Amniotic epithelial cell (primary cell): ENCODE measurements around the gene TMEM33.
A peak's percentile ranks its signal among the peaks of the same experiment; 100 is the strongest.
"Not testable (repeated sequence)": the region's sequence is repeated elsewhere in the genome, so short reads cannot be mapped to it uniquely, and the experiment has no call there.

Experiments used
- DNase-seq: peaks from one replicate; pipeline ENCODE4 v3.0.0-alpha.2; 2010; ENCODE audit warnings: low read depth

Gene TMEM33

GRCh38 chr4:41934901-41935651, at the start of gene TMEM33:
TMEM33 (plus strand) TSS chr4:41935429; CDS start chr4:41935485, 56 bp downstream.
- peak; percentile 85 for DNase-seq

DNA sequence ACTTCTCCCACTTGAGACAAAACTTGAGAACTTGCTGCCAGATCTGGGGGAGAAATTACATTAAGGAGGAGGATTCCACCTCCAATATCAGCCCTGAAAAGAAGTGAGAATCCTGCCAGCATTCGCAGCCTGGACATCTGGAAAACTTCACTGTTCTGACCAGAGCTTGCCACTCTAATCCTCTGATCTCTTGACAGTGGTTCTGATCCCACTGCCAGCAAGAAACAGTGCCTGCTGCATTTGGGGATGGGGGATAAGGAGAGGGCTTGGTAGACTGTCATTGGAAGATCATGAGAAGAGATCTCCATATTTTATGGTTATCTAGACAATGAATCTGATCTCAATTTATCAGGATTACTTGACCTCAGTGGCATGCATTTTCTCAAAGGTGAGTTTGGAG, 49.8 kb upstream of the TMEM33 start:
- DNase-seq = no peak

DNA sequence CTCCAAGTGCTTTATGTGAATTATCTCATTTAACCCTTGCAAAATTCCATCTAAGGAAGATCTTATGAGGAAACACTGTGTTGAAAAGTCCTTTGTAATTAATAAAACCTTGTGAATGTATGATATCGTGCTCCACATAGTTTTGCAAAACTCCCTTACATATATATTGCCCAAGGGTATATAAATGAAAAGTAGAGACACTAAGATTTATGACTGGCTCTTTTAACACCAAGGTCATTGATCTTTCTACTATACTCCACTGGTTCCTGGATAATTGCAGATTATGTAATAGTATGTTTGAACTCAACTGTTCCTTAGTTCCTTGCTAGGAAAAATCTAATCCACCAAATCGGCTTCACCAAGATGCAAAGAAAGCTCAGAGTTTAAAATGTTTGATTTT, 48.0 kb upstream of the TMEM33 start:
- DNase-seq = no peak

DNA sequence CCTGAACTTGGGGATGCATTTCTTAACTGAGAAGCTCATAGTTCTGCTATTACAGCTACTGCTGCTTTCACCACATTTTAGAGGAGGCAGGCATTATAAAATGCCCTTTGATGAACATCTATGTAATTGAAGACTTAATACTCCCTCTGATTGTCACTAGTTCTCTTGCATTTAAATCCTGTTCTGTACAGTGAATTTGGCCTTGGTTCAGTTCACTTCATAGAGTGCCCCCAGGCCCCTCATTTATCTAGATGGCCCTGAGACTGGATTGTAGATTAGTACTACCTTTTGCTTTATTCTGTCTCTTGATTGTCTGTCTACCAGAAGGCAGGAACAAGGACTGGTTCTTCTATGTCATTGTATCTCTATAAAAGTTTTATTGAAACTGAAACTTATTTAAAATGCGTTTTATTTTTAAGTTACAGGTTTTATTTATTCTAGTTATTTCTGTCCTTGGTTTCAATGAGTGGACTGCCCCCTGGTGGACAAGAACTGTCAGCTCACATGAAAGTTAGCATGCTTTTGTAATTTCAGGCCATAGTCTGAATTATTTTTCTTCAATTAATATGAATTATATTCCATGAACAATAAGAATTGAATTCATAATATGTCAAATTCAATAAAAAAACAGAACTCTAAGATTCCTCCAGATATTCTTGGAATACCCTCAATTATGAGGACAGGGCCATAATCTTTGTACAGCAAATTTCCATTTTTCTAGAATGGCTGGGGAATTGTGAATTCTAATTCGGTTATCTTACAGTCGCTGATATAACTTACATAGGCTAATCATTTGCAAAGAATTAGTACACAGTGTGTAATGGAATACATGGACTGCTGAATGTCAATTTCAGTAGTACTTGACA, 47.2 kb upstream of the TMEM33 start:
- DNase-seq = peak; percentile 39

DNA sequence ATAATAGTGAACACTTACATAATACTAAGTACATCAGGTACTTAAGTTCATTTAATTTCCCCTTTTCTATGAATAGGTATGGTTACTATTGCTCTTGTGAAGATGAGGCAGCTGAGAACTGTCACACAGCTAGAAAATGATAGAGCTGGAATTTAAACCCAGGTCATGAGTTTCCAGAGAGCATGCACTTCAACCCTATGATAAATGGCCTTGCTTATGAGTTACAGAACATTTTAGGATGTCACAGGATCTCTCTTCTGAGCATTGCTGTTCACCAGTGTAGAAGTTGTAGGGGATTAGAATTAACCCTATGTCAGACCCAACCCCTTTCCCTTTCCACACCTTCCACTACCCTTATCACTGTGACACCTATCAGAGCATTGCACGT, 46.5 kb upstream of the TMEM33 start:
- no peak for DNase-seq

DNA sequence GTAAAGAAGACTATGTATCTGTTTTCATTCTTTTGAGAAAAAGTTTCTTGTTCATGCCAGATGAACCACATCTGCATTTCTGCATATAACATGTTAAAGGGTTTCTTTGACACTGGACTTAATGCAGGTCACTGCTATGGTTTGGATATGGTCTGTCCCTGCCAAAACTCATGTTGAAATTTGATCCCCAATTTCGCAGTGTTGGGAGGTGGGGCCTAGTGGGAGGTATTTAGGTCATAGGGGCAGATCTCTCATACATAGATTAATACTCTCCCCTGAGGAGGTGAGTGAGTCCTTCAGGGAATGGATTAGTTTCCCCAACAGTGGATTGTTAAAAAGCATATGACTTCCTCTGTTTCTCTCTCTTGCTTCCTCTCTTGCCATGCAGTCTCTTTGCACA, 45.9 kb upstream of the TMEM33 start:
- no peak for DNase-seq

DNA sequence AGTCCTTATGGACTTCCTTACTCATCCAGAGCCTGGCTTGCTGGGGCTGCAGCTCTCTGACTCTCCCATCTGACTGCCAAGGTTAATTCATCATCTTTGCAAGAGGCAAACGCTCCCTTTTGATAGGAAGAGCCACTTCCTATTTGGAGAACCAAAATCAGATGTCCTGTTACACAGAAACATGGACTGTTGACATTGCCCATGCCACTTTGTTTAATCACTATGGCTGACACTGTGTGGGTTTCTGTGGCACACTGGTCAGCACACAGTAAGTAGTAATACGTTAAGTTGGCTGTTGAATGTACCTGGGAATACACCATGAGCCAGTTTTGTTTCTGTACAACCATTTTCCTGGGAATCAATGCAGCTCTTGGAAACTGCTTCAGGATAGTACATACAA, 45.1 kb upstream of the TMEM33 start:
- no peak for DNase-seq

GRCh38 chr4:41896648-41897047, 38.6 kb upstream of the TMEM33 start:
- no peak for DNase-seq

- no peak for DNase-seq
These were observed 37.5 kb upstream of the TMEM33 start for GRCh38 chr4:41897698-41898097.

DNA sequence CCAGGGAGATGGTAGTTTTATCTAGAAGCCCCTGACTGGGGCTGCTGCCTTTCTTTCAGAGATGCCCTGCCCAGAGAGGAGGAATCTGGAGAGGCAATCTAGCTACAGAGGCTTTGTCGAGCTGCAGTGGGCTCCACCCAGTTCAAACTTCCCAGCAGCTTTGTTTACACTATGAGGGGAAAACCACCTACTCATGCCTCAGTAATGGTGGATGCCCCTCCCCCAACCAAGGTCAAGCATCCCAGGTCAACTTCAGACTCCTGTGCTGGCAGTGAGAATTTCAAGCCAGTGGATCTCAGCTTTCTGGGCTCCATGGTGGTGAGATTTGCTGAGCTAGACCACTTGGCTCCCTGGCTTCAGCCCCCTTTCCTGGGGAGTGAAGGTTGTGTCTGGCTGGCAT, 26.1 kb upstream of the TMEM33 start:
- DNase-seq = peak; percentile 21

- peak; percentile 13 for DNase-seq
These were observed 22.7 kb upstream of the TMEM33 start for GRCh38 chr4:41912546-41912945.

DNA sequence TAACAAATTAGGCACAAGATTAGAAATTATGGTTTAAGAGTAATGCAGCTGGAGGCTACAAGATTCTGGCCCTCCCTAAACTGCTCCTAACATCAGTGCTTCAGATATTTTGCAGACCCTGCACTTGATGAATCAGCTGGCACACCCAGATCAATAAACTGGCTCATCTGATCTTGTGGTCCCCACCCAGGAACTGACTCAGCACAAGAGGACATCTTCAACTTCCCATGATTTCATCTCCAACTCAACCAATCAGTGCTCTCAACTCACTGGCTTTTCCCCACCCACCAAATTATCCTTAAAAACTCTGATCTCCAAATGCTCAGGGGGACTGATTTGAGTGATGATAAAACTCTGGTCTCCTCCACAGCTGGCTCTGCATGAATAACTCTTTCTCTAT, 21.7 kb upstream of the TMEM33 start:
- DNase-seq = no peak

GRCh38 chr4:41918278-41918677, 17.0 kb upstream of the TMEM33 start:
- no peak for DNase-seq

DNA sequence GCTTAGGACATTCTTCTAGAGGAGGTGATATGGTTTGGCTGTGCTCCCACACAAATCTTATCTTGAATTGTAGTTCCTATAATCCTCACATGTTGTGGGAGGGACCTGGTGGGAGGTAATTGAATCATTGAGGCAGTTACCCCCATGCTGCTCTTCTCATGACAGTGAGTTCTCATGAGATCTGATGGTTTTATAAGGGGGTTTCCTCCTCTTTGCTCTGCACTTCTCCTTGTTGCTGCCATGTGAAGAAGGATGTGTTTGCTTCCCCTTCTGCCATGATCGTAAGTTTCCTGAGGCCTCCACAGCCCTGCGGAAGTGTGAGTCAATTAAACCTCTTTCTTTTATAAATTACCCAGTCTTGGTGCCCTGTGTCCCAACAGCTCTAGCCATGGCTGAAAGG, 14.8 kb upstream of the TMEM33 start:
- not testable (repeated sequence) for DNase-seq

- no peak for DNase-seq
These were observed 13.8 kb upstream of the TMEM33 start for GRCh38 chr4:41921476-41921875.

DNA sequence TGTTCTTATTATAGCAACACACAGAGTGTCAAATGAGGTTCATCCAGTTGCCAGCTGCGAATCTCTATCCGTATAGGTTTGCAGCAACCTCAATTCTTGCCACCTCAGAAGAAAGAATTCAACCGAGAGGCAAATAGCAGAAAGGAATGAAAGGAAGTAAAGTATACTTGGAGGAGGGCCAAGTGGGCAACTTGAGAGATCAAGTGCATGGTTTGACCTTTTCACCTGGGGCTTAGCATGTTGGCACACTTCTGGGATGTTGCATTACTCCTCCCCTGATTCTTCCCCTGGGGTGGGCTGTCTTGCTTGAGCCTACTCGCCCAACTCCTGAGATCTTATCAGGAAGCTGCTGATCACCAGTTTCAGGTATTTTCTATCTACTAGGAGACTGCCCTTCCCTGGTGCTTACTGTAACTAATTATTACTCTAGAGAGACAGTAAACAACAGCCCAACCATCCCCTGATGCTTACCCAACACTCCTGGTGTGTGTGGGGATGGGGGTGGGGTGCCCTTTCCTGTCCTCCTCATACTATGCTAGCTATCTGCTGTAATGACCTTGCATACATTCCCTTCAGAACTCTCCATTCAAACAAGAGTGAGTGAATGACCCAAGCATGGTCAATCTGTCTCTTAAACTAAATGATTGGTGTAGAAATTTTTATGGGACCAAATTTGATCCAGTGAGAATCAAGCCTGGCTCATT, 7.3 kb upstream of the TMEM33 start:
- DNase-seq = no peak

GRCh38 chr4:41930139-41930831, 4.9 kb upstream of the TMEM33 start:
- DNase-seq = no peak

- DNase-seq = no peak
These were observed 2.2 kb upstream of the TMEM33 start for GRCh38 chr4:41932988-41933387.

GRCh38 chr4:41933997-41934503, 1.2 kb upstream of the TMEM33 start:
- no peak for DNase-seq

- peak; percentile 24 for DNase-seq
These were observed 722 bp upstream of the TMEM33 start for GRCh38 chr4:41934514-41934900.

- DNase-seq = peak; percentile 45
These were observed 408 bp downstream of the TMEM33 start for GRCh38 chr4:41935652-41936021.

DNA sequence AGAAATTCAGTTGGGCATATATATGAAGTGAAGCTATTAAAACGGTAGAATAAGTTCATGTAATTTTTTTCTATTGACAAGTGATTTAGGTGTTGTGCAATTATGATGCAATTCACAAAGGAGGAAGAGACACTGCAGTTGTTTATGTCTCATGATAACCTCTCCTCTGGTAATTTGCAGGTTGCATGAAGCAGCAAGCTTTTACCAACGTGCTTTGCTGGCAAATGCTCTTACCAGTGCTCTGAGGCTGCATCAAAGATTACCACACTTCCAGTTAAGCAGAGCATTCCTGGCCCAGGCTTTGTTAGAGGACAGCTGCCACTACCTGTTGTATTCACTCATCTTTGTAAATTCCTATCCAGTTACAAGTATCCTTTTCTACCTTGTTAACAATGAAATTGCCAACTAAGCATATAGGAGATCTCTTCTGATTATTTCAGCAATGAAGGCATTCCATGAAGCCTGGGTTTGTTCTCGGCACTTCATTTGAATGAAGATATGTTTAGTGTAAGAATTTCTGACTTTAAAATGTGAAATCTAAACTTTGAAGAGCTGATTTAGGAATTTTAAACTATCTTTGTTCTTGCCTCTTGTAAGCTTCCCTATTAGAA, 3.9 kb downstream of the TMEM33 start:
- peak; percentile 89 for DNase-seq
